ENCODE measurements around the gene SMARCB1.
"Not testable (repeated sequence)": the region's sequence is repeated elsewhere in the genome, so short reads cannot be mapped to it uniquely, and the experiment has no call there.

The SMARCB1 gene

DNA sequence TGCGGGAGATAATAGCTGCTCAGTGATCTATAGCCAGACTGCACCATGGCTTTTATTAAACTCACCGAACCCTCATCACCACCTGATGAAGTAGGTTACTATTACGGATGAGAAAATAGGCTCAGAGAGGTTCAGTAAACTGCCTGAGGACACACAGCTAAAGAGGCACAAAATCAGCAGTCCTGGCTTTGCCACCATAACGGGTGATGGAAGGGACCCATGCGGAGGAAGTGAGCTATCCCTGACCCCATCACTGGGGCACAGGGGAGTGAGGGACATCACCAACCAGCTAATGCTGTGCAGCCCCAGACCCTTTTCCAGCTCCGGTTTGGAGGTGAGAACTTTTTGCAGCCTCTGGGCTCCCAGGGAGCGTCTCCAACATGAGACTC is 59.3 kb downstream of the SMARCB1 start:
- DNase-seq (ENCODE audit: low read depth), result no peak

- DNase-seq (ENCODE audit: low read depth), result no peak
Measured at GRCh38 chr22:23847310-23847920, 60.6 kb downstream of the SMARCB1 start.

- no peak for DNase-seq (ENCODE audit: low read depth)
Measured at GRCh38 chr22:23847991-23848864, 61.5 kb downstream of the SMARCB1 start.

- DNase-seq (ENCODE audit: low read depth), result peak; percentile 49
Measured at GRCh38 chr22:23849009-23850006, 62.5 kb downstream of the SMARCB1 start.

DNA sequence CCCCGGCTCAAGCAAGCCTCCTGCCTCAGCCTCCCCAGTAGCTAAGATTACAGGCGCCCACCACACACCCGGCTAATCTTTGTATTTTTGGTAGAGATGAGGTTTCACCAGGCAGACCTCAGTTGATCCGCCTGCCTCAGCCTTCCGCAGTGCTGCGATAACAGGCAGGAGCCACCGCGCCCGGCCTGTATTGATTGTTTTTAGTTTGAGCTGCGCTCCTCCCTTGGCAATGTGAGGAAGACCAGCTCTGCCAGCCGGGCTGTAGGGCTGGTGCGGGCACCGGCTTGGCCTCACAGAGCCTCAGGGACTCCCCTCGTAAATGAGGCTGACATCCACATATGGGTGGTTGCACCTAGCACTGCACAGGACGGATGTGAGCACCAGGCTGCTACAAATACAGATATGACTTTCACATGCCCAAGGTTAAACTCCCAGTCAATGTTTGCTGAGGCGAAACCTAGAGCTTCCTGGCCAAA is 63.4 kb downstream of the SMARCB1 start:
- DNase-seq (ENCODE audit: low read depth), result no peak

GRCh38 chr22:23856721-23857605 is 70.2 kb downstream of the SMARCB1 start:
- peak; percentile 41 for DNase-seq (ENCODE audit: low read depth)

GRCh38 chr22:23857606-23858483 is 71.1 kb downstream of the SMARCB1 start, which contains the start of gene SLC2A11:
TSS of gene SLC2A11 (plus strand) at chr22:23857875. CDS start at chr22:23858000, 125 bp downstream.
- DNase-seq (ENCODE audit: low read depth), result peak; percentile 94

DNA sequence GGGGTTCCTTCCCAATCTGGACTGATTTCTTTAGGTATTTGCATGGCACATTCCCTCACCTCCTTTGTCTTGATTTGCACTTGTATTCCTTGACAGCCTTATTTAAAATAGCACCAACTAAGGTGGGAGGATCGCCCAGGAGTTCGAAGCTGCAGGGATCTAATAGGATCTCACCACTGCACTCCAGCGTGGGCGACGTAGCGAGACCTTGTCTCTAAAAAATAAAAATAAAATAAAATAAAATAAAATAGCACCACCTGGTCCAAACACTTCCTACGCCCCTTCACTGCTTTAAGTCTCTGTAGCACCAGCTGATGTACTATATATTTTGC is 71.7 kb downstream of the SMARCB1 start:
- DNase-seq (ENCODE audit: low read depth), result no peak

GRCh38 chr22:23859201-23859600 is 72.4 kb downstream of the SMARCB1 start:
- DNase-seq (ENCODE audit: low read depth), result no peak

GRCh38 chr22:23860187-23860586 is 73.4 kb downstream of the SMARCB1 start:
- not testable (repeated sequence) for DNase-seq (ENCODE audit: low read depth)

DNA sequence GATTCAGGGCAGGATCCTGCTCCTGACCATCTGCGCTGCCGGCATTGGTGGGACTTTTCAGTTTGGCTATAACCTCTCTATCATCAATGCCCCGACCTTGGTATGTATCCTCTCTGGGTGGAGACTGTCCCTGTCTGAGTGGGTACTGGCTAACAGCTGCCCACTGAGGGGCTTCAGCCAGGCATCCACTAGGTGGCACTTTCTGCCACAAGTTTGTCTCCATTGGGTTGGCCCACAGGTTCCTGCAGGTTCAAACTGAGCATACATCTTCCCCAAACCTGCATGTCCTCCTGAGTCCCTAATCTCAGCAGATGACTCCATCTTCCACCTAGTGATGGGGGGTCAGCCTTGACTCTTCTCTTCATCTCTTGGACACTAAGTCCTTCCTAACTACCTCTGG is 75.3 kb downstream of the SMARCB1 start:
- DNase-seq (ENCODE audit: low read depth), result peak; percentile 27

DNA sequence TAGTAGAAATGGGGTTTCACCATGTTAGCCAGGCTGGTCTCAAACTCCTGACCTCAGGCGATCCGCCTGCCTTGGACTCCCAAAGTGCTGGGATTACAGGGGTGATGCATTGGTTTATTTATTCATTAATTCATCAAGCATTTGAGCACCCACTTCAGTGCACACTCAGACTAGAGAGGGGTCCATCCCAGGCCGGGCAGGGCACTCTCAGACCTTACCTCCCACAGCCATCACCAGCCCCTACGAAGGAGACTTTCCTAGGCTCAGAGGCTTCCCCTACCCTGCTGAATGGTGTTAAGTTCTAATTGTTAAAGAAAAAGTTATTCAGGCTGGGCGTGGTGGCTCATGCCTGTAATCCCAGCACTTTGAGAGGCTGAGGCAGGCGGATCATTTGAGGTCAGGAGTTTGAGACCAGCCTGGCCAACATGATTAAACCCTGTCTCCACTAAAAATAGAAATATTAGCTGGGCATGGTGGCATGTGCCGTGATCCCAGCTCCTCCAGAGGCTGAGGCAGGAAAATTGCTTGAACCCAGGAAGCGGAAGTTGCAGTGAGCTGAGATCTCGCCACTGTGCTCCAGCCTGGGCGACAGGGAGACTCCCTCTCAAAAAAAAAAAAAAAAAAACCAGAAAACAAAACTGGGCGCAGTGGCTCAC is 77.9 kb downstream of the SMARCB1 start:
- DNase-seq (ENCODE audit: low read depth), result not testable (repeated sequence)

- DNase-seq (ENCODE audit: low read depth), result no peak
Measured at GRCh38 chr22:23868580-23868979, 81.8 kb downstream of the SMARCB1 start.

GRCh38 chr22:23874871-23875270 is 88.1 kb downstream of the SMARCB1 start:
- no peak for DNase-seq (ENCODE audit: low read depth)

GRCh38 chr22:23875801-23876200 is 89.0 kb downstream of the SMARCB1 start:
- no peak for DNase-seq (ENCODE audit: low read depth)

GRCh38 chr22:23877566-23877965 is 90.8 kb downstream of the SMARCB1 start:
- no peak for DNase-seq (ENCODE audit: low read depth)

GRCh38 chr22:23878219-23878618 is 91.5 kb downstream of the SMARCB1 start:
- DNase-seq (ENCODE audit: low read depth), result no peak

DNA sequence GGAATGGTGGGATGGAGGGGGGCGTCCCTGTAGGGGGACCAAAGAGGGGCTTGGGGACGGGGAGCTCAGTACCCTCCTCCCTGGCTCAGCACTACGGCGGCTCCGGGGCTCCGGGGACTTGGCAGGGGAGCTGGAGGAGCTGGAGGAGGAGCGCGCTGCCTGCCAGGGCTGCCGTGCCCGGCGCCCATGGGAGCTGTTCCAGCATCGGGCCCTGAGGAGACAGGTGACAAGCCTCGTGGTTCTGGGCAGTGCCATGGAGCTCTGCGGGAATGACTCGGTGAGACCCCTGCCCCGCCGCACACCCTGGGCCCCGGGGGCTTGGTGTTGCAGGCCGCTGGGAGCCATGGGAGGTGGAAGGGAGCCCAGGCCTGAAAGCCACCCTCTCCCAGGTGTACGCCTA is 95.6 kb downstream of the SMARCB1 start:
- DNase-seq (ENCODE audit: low read depth), result no peak

- DNase-seq (ENCODE audit: low read depth), result no peak
Measured at GRCh38 chr22:23883658-23884057, 96.9 kb downstream of the SMARCB1 start.

GRCh38 chr22:23884140-23884539 is 97.4 kb downstream of the SMARCB1 start:
- DNase-seq (ENCODE audit: low read depth), result no peak

Measured in fibroblast of gingiva (primary cell).